Fibroblast of lung (primary cell): ENCODE measurements around the gene PRSS21. TPM values are rescaled to one million over a fixed set of nuclear protein-coding genes. Genes with fewer than 3 reads are reported as not detected.

Experiments
- DNase-seq, 2 donors: peaks; one replicate each; pipeline versions ENCODE4 v3.0.0 to v3.0.0-alpha.2; 2010; ENCODE audit warnings: low read depth in 2 of 2
- H2AFZ ChIP-seq: 2 replicates; pipeline ENCODE4 v1.5.1; 2012; ENCODE audit warnings: low read length, control low read depth, inconsistent platforms
- H3K27ac ChIP-seq: 2 replicates; pipeline ENCODE4 v1.5.1; 2011; ENCODE audit warnings: low read length, control low read depth; ENCODE audit not compliant: insufficient read depth
- H3K27me3 ChIP-seq: 2 replicates; pipeline ENCODE4 v1.5.1; 2011; ENCODE audit warnings: mild to moderate bottlenecking, low read length; ENCODE audit not compliant: control insufficient read depth, insufficient read depth
- H3K36me3 ChIP-seq: 2 replicates; pipeline ENCODE4 v1.5.1; 2011; ENCODE audit warnings: low read length; ENCODE audit not compliant: control insufficient read depth, insufficient read depth
- H3K4me1 ChIP-seq: 2 replicates; pipeline ENCODE4 v1.5.1; 2011; ENCODE audit warnings: low read length; ENCODE audit not compliant: control insufficient read depth, insufficient read depth; ENCODE audit errors: extremely low read depth
- H3K4me2 ChIP-seq: 2 replicates; pipeline ENCODE4 v1.5.1; 2011; ENCODE audit warnings: low read length, control low read depth; ENCODE audit not compliant: insufficient read depth; ENCODE audit errors: extremely low read depth
- H3K4me3 ChIP-seq, 4 experiments: fragments of 200-600 bp in 1 of 4; sonication (generic) in 1 of 4; replicated peaks in 1 of 4; 2 replicates each; pipeline ENCODE4 v1.5.1; 2011 to 2016; ENCODE audit warnings: low read length in 4 of 4, low read depth in 3 of 4, mild to moderate bottlenecking in 3 of 4, control low read depth in 2 of 4, inconsistent platforms in 1 of 4, mixed read lengths in 1 of 4; ENCODE audit not compliant: insufficient read depth in 1 of 4; ENCODE audit errors: control extremely low read depth in 1 of 4
- H3K79me2 ChIP-seq: 2 replicates; pipeline ENCODE4 v1.5.1; 2012; ENCODE audit warnings: mild to moderate bottlenecking, low read length, inconsistent platforms; ENCODE audit not compliant: control insufficient read depth, insufficient read depth
- H3K9ac ChIP-seq: 2 replicates; pipeline ENCODE4 v1.5.1; 2011; ENCODE audit warnings: mild to moderate bottlenecking, low read length, control low read depth; ENCODE audit not compliant: insufficient read depth
- H3K9me3 ChIP-seq: 2 replicates; pipeline ENCODE4 v1.5.1; 2012; ENCODE audit warnings: low read depth, low read length; ENCODE audit not compliant: control insufficient read depth, insufficient read depth
- H4K20me1 ChIP-seq: 2 replicates; pipeline ENCODE4 v1.5.1; 2011; ENCODE audit warnings: low read length; ENCODE audit not compliant: control insufficient read depth, insufficient read depth; ENCODE audit errors: extremely low read depth
- EZH2 ChIP-seq: IDR thresholded peaks from 2 replicates; pipeline ENCODE4 v1.5.1; 2012; ENCODE audit warnings: low read length, control low read depth, mild to moderate bottlenecking; ENCODE audit errors: missing control alignments
- polyA plus RNA-seq, 2 donors: library from polyadenylated mRNA; depleted of rRNA in 1 of 2; stranded (reverse) in 1 of 2; unstranded in 1 of 2; fragments of >200 nt; gene quantifications; 2 replicates each; pipeline ENCODE4 v1.2.1, GENCODE V29; 2011 to 2012; ENCODE audit warnings: missing spikeins in 1 of 2
- total RNA-seq: library from RNA; depleted of rRNA; stranded (reverse); fragments of >200 nt; gene quantifications from 2 replicates; pipeline ENCODE4 v1.2.1, GENCODE V29; 2014
- TF ChIP-seq, protein P1 (sequence below), 2 donors: IDR thresholded peaks in 1 of 2; conservative IDR thresholded peaks in 1 of 2; 1 replicate in 1 of 2; 2 replicates in 1 of 2; pipeline ENCODE4 v1.5.1; 2011 to 2012; ENCODE audit warnings: low read length in 2 of 2, control low read depth in 1 of 2, inconsistent platforms in 1 of 2, low read depth in 1 of 2, mild to moderate bottlenecking in 1 of 2

The PRSS21 gene
- total and polyA plus RNA-seq, 2 donors (not counting 1 experiment from before 2014, with no cell fraction given) = 0.17 to 0.22 TPM

DNA sequence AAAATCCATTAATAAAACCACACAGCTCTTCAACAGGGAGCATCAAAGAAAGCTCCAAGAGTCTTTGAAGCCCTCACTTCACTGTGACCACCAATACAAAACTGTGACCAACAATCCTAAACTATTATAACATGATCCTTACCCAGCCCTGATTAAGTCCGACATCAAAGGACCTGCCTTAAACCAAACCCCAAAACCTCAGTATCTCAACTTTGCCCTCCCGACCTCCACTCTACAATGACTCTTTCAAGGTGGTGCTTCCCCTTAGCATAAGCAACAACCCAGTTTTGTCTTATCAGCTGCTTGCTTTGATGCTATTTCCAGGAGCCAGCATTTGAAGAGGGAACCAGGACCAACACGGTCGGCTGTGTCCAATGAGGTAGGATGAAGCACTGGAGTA lies 49.4 kb downstream of the PRSS21 start:
- no peaks in the 10 kb centered on the region for H3K36me3 ChIP-seq
- no peak for DNase-seq
- H3K9me3 ChIP-seq = no peaks in the 10 kb centered on the region
- H3K79me2 ChIP-seq = no peaks in the 10 kb centered on the region
- TF ChIP-seq, protein P1, sequence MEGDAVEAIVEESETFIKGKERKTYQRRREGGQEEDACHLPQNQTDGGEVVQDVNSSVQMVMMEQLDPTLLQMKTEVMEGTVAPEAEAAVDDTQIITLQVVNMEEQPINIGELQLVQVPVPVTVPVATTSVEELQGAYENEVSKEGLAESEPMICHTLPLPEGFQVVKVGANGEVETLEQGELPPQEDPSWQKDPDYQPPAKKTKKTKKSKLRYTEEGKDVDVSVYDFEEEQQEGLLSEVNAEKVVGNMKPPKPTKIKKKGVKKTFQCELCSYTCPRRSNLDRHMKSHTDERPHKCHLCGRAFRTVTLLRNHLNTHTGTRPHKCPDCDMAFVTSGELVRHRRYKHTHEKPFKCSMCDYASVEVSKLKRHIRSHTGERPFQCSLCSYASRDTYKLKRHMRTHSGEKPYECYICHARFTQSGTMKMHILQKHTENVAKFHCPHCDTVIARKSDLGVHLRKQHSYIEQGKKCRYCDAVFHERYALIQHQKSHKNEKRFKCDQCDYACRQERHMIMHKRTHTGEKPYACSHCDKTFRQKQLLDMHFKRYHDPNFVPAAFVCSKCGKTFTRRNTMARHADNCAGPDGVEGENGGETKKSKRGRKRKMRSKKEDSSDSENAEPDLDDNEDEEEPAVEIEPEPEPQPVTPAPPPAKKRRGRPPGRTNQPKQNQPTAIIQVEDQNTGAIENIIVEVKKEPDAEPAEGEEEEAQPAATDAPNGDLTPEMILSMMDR (conservative IDR thresholded peaks at IDR 0.05 in 1 of 2, IDR thresholded peaks at IDR 0.05 in 1 of 2; ENCODE audit: low read depth in 1 of 2, low read length in 2 of 2) = no peak
- no peak for TF ChIP-seq EZH2
- no peak overlapping the region for H3K9ac ChIP-seq
- no peak overlapping the region for H3K4me2 ChIP-seq
- no peaks in the 10 kb centered on the region for H3K27me3 ChIP-seq
- H4K20me1 ChIP-seq = no peaks in the 10 kb centered on the region
- no peak overlapping the region for H3K4me3 ChIP-seq
- no peaks in the 10 kb centered on the region for H3K4me1 ChIP-seq
- no peak overlapping the region for H3K27ac ChIP-seq
- H2AFZ ChIP-seq = no peak overlapping the region

DNA sequence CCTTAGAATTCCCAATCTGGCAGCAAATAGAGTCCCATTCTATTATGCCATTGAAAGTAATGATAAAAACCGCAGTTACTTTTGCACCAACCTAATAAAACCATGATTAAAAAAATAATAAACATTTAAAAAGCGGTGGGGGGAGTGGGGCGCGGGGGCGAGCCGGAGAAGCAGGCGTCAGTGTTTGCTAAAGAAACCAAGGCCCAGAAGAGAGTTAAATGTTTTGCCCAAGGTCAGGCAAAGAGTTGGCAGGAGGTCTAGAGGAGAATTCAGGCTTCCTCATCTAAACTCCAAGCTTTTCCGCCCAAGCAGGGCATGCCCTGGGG lies 50.6 kb downstream of the PRSS21 start:
- Histone ChIP-seq H3K4me1 (no peaks in the 10 kb centered on the region), H3K79me2 (no peaks in the 10 kb centered on the region), H2AFZ (peak overlapping the region; percentile 97), H3K9me3 (no peaks in the 10 kb centered on the region), H3K36me3 (no peaks in the 10 kb centered on the region), H3K4me2 (peak overlapping the region; percentile 75), H3K27me3 (no peaks in the 10 kb centered on the region), H3K9ac (peak overlapping the region; percentile 84), H3K4me3 (peak overlapping the region; percentile 32 to 77 (median 60)), H3K27ac (peak overlapping the region; percentile 91), H4K20me1 (no peaks in the 10 kb centered on the region)
- TF ChIP-seq, protein P1 (conservative IDR thresholded peaks at IDR 0.05 in 1 of 2, IDR thresholded peaks at IDR 0.05 in 1 of 2; ENCODE audit: low read depth in 1 of 2, low read length in 2 of 2) = no peak
- TF ChIP-seq EZH2 = no peak
- DNase-seq = no peak

DNA sequence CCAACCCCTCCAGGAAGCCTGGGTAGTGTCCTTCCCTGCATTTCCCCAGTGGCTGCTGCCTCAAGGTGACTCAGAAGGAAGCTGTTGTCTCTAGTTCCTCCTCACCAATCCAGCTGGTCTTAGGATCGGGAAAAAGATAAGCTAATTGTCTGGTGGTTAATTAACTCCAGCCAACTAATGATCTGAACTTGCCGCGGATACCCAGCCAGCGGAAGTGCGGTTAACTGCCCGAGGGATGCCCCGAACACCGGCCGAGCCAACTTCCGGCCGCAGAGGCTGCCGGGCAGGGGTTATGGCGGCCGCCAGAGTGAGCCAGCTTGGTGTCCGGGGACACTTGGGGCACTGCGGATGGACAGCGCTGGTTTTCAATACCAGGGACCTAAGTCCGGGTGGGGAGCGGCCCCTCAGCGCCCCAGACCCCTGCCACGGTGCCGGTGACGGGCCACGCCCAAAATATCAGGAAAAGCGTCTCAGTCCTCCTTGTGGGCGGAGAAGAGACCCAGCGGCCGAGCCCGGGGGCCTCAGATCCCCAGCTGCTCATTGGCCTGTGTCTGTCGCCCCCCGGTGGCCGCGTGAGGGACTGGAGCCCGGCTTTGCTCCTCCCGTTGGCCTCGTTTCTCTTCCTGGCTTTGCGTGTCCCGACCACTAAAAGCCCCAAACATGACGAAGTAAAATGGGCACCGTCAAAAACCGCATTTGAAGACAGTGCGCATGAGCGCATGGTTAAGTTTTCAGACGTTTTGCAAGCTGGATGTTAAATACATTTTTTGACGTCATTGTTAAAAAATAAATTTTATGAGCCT lies 51.2 kb downstream of the PRSS21 start:
- no peaks in the 10 kb centered on the region for H3K79me2 ChIP-seq
- H3K27me3 ChIP-seq = no peaks in the 10 kb centered on the region
- peak overlapping the region; percentile 75 for H3K4me2 ChIP-seq
- peak overlapping the region; percentile 91 for H3K27ac ChIP-seq
- H3K9me3 ChIP-seq = no peaks in the 10 kb centered on the region
- no peaks in the 10 kb centered on the region for H3K4me1 ChIP-seq
- H3K4me3 ChIP-seq = peak overlapping the region; percentile 32 to 77 (median 60)
- no peaks in the 10 kb centered on the region for H3K36me3 ChIP-seq
- peak overlapping the region; percentile 97 for H2AFZ ChIP-seq
- H4K20me1 ChIP-seq = no peaks in the 10 kb centered on the region
- peak; percentile 91 to 92 for DNase-seq
- TF ChIP-seq, protein P1 (conservative IDR thresholded peaks at IDR 0.05 in 1 of 2, IDR thresholded peaks at IDR 0.05 in 1 of 2; ENCODE audit: low read depth in 1 of 2, low read length in 2 of 2) = peak; percentile 85 to 88
- no peak for TF ChIP-seq EZH2
- H3K9ac ChIP-seq = peak overlapping the region; percentile 84

Other genes with a start within 250 kb of the PRSS21 start
- gene KCTD5, start 134.7 kb upstream of the PRSS21 start, total RNA-seq = 15.2 and 21.6 TPM in 2 replicates
- 25.9 and 35.2 TPM in 2 replicates for gene KCTD5, start 134.7 kb upstream of the PRSS21 start, polyA plus RNA-seq
- gene PRSS27, start 97.0 kb upstream of the PRSS21 start, total RNA-seq = 1.0 and 1.2 TPM in 2 replicates
- 0.16 and 0.24 TPM in 2 replicates for gene PRSS27, start 97.0 kb upstream of the PRSS21 start, polyA plus RNA-seq
- 43.9 and 74.3 TPM in 2 replicates for gene SRRM2, start 64.6 kb upstream of the PRSS21 start, total RNA-seq
- gene SRRM2, start 64.6 kb upstream of the PRSS21 start, polyA plus RNA-seq = 55.2 and 85.6 TPM in 2 replicates
- 227 and 436 TPM in 2 replicates for gene ELOB, start 40.0 kb upstream of the PRSS21 start, total RNA-seq
- gene ELOB, start 40.0 kb upstream of the PRSS21 start, polyA plus RNA-seq = 124 and 165 TPM in 2 replicates
- gene PRSS33, start 29.7 kb upstream of the PRSS21 start, total RNA-seq = not detected in 2 replicates
- gene PRSS33, start 29.7 kb upstream of the PRSS21 start, polyA plus RNA-seq = not detected in 2 replicates
- gene PRSS41, start 18.8 kb upstream of the PRSS21 start, total RNA-seq = not detected in 2 replicates
- not detected in 2 replicates for gene PRSS41, start 18.8 kb upstream of the PRSS21 start, polyA plus RNA-seq
- not detected in 2 replicates for gene ZG16B, start 13.1 kb downstream of the PRSS21 start, total RNA-seq
- gene ZG16B, start 13.1 kb downstream of the PRSS21 start, polyA plus RNA-seq = 0.14 TPM in 1 of 2 replicates, not detected in the other
- gene PRSS22, start 40.9 kb downstream of the PRSS21 start, total RNA-seq = 0.17 TPM in 1 of 2 replicates, not detected in the other
- not detected in 2 replicates for gene PRSS22, start 40.9 kb downstream of the PRSS21 start, polyA plus RNA-seq
- gene FLYWCH2, start 66.0 kb downstream of the PRSS21 start, total RNA-seq = 55.2 and 56.8 TPM in 2 replicates
- gene FLYWCH2, start 66.0 kb downstream of the PRSS21 start, polyA plus RNA-seq = 18.1 and 21.2 TPM in 2 replicates
- gene FLYWCH1, start 94.7 kb downstream of the PRSS21 start, total RNA-seq = 44.4 and 58.5 TPM in 2 replicates
- gene FLYWCH1, start 94.7 kb downstream of the PRSS21 start, polyA plus RNA-seq = 12.0 and 16.4 TPM in 2 replicates
- not detected in 2 replicates for gene KREMEN2, start 147.0 kb downstream of the PRSS21 start, total RNA-seq
- not detected in 2 replicates for gene KREMEN2, start 147.0 kb downstream of the PRSS21 start, polyA plus RNA-seq
- gene PAQR4, start 152.1 kb downstream of the PRSS21 start, total RNA-seq = 1.0 and 1.5 TPM in 2 replicates
- 3.0 and 8.7 TPM in 2 replicates for gene PAQR4, start 152.1 kb downstream of the PRSS21 start, polyA plus RNA-seq
- 0.26 and 1.2 TPM in 2 replicates for gene PKMYT1, start 163.2 kb downstream of the PRSS21 start, total RNA-seq
- gene PKMYT1, start 163.2 kb downstream of the PRSS21 start, polyA plus RNA-seq = 2.7 and 8.3 TPM in 2 replicates
- gene CLDN9, start 195.7 kb downstream of the PRSS21 start, total RNA-seq = not detected in 2 replicates
- not detected in 2 replicates for gene CLDN9, start 195.7 kb downstream of the PRSS21 start, polyA plus RNA-seq
- gene CLDN6, start 200.9 kb downstream of the PRSS21 start, total RNA-seq = 0.26 TPM in 1 of 2 replicates, not detected in the other
- 0.03 TPM in 1 of 2 replicates, not detected in the other for gene CLDN6, start 200.9 kb downstream of the PRSS21 start, polyA plus RNA-seq
- 159 and 196 TPM in 2 replicates for gene TNFRSF12A, start 203.1 kb downstream of the PRSS21 start, total RNA-seq
- gene TNFRSF12A, start 203.1 kb downstream of the PRSS21 start, polyA plus RNA-seq = 80.7 and 110 TPM in 2 replicates
- 36.0 and 75.5 TPM in 2 replicates for gene HCFC1R1, start 206.7 kb downstream of the PRSS21 start, total RNA-seq
- 44.9 and 58.0 TPM in 2 replicates for gene HCFC1R1, start 206.7 kb downstream of the PRSS21 start, polyA plus RNA-seq
- 25.4 and 26.6 TPM in 2 replicates for gene THOC6, start 206.8 kb downstream of the PRSS21 start, total RNA-seq
- gene THOC6, start 206.8 kb downstream of the PRSS21 start, polyA plus RNA-seq = 17.6 and 19.7 TPM in 2 replicates
- not detected in 2 replicates for gene BICDL2, start 219.7 kb downstream of the PRSS21 start, total RNA-seq
- gene BICDL2, start 219.7 kb downstream of the PRSS21 start, polyA plus RNA-seq = 0.05 TPM in 1 of 2 replicates, not detected in the other
- not detected in 2 replicates for gene MMP25, start 229.3 kb downstream of the PRSS21 start, total RNA-seq
- gene MMP25, start 229.3 kb downstream of the PRSS21 start, polyA plus RNA-seq = 0.02 and 0.03 TPM in 2 replicates
- gene IL32, start 248.4 kb downstream of the PRSS21 start, total RNA-seq = 4.4 and 5.1 TPM in 2 replicates
- gene IL32, start 248.4 kb downstream of the PRSS21 start, polyA plus RNA-seq = 1.4 and 4.1 TPM in 2 replicates